OCI-LY3 (cell line): ENCODE results near the gene ARHGAP1.

Experiments used
- H2AFZ ChIP-seq: fragments of 200-600, 300-600 bp; shearing (Covaris generic); 2 replicates; pipeline ENCODE4 v1.6.0; 2014; ENCODE audit warnings: antibody characterized with exemption, low read depth, low read length
- H3K27ac ChIP-seq: fragments of 200-600, 300-600 bp; sonication (generic); 2 replicates; pipeline ENCODE4 v1.5.1; 2014; ENCODE audit warnings: mild to moderate bottlenecking, low read length, moderate library complexity, mixed read lengths
- H3K27me3 ChIP-seq: fragments of 200-600, 300-600 bp; sonication (generic); 2 replicates; pipeline ENCODE4 v1.6.1; 2014; ENCODE audit warnings: low read depth, low read length, mixed read lengths
- H3K36me3 ChIP-seq: fragments of 200-600, 300-600 bp; sonication (generic); replicated peaks from 2 replicates; pipeline ENCODE3; 2014; ENCODE audit warnings: low read depth, low read length, mixed read lengths
- H3K4me1 ChIP-seq: fragments of 300-600, 200-600 bp; sonication (generic); 2 replicates; pipeline ENCODE4 v1.6.1; 2014; ENCODE audit warnings: low read length, mixed read lengths
- H3K4me2 ChIP-seq: fragments of 200-600, 300-600 bp; sonication (generic); 2 replicates; pipeline ENCODE4 v1.6.1; 2014; ENCODE audit warnings: low read length, mixed read lengths
- H3K4me3 ChIP-seq: fragments of 300-600, 200-600 bp; sonication (generic); 2 replicates; pipeline ENCODE4 v1.5.1; 2014; ENCODE audit warnings: antibody characterized with exemption, mild to moderate bottlenecking, low read length, moderate library complexity
- H3K79me2 ChIP-seq: fragments of 300-600, 200-600 bp; shearing (Covaris generic); 2 replicates; pipeline ENCODE4 v1.6.1; 2014; ENCODE audit warnings: mild to moderate bottlenecking, low read length, mixed read lengths
- H3K9ac ChIP-seq: fragments of 300-600, 200-600 bp; shearing (Covaris generic); 2 replicates; pipeline ENCODE4 v1.6.0; 2014; ENCODE audit warnings: mild to moderate bottlenecking, low read length, moderate library complexity
- H3K9me3 ChIP-seq: fragments of 200-600, 300-600 bp; shearing (Covaris generic); 2 replicates; pipeline ENCODE4 v1.6.1; 2014; ENCODE audit warnings: low read length, mixed read lengths; ENCODE audit not compliant: insufficient read depth
- H4K20me1 ChIP-seq: fragments of 200-600, 300-600 bp; sonication (generic); 2 replicates; pipeline ENCODE4 v1.6.1; 2016; ENCODE audit warnings: low read length, mixed read lengths; ENCODE audit not compliant: insufficient read depth
- EZH2phosphoT487 ChIP-seq: fragments of 200-600 bp; shearing (Covaris generic); IDR thresholded peaks from 2 replicates; pipeline ENCODE4 v1.6.1; 2018; ENCODE audit warnings: antibody characterized with exemption, mixed run types, low read depth
- TF ChIP-seq, protein P1 (sequence below): fragments of 200-600, 300-600 bp; sonication (generic); IDR thresholded peaks from 2 replicates; pipeline ENCODE4 v1.5.1; 2014; ENCODE audit warnings: antibody characterized with exemption, low read length, low read depth

ARHGAP1 gene

DNA sequence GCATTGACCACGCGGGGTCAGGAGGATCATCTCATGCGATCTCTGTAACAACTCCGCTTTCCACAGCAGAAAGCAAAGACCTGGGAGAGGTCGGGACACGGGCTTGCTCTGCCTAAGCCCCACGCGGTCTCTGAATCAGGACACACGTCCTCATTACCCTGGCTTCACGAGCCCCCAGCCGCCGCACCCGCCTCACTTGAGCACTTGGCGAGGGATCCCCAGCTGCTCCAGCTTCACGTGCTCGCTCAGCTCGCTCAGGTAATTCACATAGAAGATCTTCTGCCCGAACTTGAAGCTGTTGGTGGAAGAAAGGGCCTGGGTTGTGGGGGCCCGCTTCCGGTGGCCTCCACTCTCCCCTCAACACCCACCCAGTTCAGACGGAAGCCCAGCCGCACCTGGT, 19.6 kb downstream of the ARHGAP1 start:
- H2AFZ ChIP-seq, result no peak overlapping the region
- peaks cover 6% of the 10 kb centered on the region; the same call in 1 of the 2 replicates for H3K4me1 ChIP-seq
- H3K4me2 ChIP-seq, result no peak overlapping the region
- H3K27ac ChIP-seq, result no peak overlapping the region
- H3K36me3 ChIP-seq, result peaks cover 6% of the 10 kb centered on the region
- H3K4me3 ChIP-seq, result no peak overlapping the region
- H3K27me3 ChIP-seq, result no peaks in the 10 kb centered on the region
- no peaks in the 10 kb centered on the region for H3K9me3 ChIP-seq
- no peak overlapping the region for H3K9ac ChIP-seq
- H4K20me1 ChIP-seq, result no peaks in the 10 kb centered on the region
- no peak for TF ChIP-seq EZH2phosphoT487
- TF ChIP-seq, protein P1, sequence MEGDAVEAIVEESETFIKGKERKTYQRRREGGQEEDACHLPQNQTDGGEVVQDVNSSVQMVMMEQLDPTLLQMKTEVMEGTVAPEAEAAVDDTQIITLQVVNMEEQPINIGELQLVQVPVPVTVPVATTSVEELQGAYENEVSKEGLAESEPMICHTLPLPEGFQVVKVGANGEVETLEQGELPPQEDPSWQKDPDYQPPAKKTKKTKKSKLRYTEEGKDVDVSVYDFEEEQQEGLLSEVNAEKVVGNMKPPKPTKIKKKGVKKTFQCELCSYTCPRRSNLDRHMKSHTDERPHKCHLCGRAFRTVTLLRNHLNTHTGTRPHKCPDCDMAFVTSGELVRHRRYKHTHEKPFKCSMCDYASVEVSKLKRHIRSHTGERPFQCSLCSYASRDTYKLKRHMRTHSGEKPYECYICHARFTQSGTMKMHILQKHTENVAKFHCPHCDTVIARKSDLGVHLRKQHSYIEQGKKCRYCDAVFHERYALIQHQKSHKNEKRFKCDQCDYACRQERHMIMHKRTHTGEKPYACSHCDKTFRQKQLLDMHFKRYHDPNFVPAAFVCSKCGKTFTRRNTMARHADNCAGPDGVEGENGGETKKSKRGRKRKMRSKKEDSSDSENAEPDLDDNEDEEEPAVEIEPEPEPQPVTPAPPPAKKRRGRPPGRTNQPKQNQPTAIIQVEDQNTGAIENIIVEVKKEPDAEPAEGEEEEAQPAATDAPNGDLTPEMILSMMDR, result no peak
- H3K79me2 ChIP-seq, result no peaks in the 10 kb centered on the region

DNA sequence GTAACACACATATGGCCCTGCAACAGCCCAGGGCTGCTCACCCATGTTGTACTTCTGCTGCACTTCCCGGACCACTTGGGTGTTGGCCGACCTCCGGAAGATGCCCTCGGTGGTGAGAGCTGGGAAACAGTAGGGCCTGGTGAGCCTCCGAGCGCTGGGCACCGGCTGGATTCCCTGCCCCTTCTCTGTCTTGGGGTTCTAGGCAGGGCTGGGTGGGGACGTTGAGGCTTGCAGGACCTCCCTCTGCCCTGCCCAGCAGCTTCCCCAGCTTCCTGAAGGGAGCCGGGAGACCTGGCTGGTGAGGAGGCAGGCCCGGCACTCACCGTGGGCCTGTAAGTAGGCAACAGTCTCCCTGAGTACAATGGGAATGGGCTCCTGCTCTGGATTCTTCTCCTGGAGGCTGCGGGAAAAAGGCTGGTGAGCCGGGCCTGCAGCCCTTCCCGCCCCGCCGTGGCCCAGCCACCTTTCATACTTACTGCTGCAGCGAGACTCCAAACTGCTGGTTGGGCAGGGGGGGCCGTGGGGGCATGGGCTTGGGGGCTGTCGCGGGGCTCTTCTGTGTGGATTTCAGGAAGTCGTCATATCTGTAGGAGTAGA, 20.2 kb downstream of the ARHGAP1 start:
- Histone ChIP-seq H3K27ac (no peak overlapping the region), H3K36me3 (peaks cover 6% of the 10 kb centered on the region), H3K9ac (no peak overlapping the region), H3K4me1 (peaks cover 6% of the 10 kb centered on the region; the same call in 1 of the 2 replicates), H3K4me3 (no peak overlapping the region), H3K9me3 (no peaks in the 10 kb centered on the region), H2AFZ (no peak overlapping the region), H4K20me1 (no peaks in the 10 kb centered on the region), H3K27me3 (no peaks in the 10 kb centered on the region), H3K79me2 (no peaks in the 10 kb centered on the region), H3K4me2 (no peak overlapping the region)
- TF ChIP-seq, protein P1, result no peak
- TF ChIP-seq EZH2phosphoT487, result no peak

DNA sequence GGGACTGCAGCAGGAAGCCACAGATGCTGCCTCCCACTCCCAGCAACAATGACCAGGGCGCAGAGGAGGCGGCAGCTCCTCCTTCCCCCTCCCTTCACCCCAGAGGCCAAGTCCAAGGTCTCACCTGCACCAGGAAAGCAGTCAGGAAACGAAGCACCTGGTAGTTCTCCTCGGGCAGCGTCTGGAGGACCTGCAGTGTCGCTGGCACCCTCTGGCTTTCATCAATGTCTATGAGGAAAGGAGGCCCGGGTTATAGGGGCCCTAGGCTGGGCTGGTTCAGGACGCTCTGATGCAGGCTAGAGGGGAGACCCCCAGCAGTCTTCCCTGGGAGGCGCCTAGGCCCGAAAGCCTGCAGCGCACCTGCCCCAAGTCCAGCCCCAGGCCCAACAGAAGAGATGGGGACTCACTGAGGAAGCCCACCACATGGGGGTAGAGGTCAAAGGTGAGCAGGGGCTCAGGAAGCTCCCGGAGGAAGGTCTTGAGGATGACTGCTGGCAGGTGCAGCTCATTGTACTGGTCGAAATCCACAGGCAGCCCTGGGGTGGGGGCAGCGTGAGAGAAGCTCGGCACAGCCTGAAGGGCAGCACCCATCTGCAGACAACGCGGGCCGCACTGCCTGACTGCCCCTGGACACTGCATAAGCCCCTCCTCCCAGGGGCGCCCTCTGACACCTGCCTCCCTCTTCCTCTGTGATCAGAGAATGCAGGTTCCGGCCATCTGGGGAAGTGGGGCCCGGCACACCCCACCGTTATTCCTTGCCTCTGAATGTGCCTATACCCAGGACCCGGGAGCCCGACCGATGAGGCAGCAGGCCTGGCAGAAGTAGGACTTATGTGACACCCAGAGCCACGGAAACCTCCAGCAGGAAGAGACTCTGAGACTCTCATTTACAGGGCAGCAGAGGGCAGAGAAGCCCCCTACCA, 20.9 kb downstream of the ARHGAP1 start:
- Histone ChIP-seq H3K9me3 (no peaks in the 10 kb centered on the region), H3K27ac (no peak overlapping the region), H3K4me2 (no peak overlapping the region), H3K79me2 (no peaks in the 10 kb centered on the region), H3K4me1 (peaks cover 6% of the 10 kb centered on the region; the same call in 1 of the 2 replicates), H3K9ac (no peak overlapping the region), H3K4me3 (no peak overlapping the region), H3K27me3 (no peaks in the 10 kb centered on the region), H4K20me1 (no peaks in the 10 kb centered on the region), H2AFZ (no peak overlapping the region), H3K36me3 (peaks cover 6% of the 10 kb centered on the region)
- TF ChIP-seq EZH2phosphoT487, result no peak
- TF ChIP-seq, protein P1, result no peak

DNA sequence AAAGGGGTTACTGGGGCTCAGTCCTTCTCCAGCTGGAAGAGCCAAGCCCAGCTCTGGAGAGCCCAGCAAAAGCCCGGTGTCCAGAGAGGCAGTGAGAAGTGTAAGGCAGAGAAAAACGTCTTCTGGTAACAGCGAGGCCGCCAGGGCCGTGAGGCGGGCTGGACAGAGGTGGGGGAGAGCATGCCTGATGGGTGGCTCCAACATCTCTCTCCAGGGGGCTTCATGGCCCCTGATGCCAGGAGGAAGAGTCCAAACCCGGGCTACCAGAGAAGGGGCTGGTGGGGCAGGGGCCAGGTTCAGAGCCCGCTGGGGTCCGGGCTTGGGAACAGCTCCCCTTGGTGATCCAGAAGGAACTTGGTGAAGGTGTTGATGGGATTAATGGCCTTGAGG, 21.7 kb downstream of the ARHGAP1 start:
- H3K27me3 ChIP-seq, result no peaks in the 10 kb centered on the region
- no peaks in the 10 kb centered on the region for H4K20me1 ChIP-seq
- no peaks in the 10 kb centered on the region for H3K9me3 ChIP-seq
- H3K36me3 ChIP-seq, result peaks cover 6% of the 10 kb centered on the region
- H3K9ac ChIP-seq, result no peak overlapping the region
- no peak overlapping the region for H3K4me2 ChIP-seq
- no peak overlapping the region for H3K27ac ChIP-seq
- H3K79me2 ChIP-seq, result no peaks in the 10 kb centered on the region
- H3K4me3 ChIP-seq, result no peak overlapping the region
- no peak for TF ChIP-seq EZH2phosphoT487
- TF ChIP-seq, protein P1, result no peak
- H3K4me1 ChIP-seq, result peaks cover 6% of the 10 kb centered on the region; the same call in 1 of the 2 replicates
- H2AFZ ChIP-seq, result no peak overlapping the region
